Liver (tissue), 3 donors: ENCODE measurements around the gene ATG4B.

ENCODE experiments used
- TAF1 ChIP-seq: conservative IDR thresholded peaks from 2 replicates; pipeline ENCODE4 v1.6.1; 2016; ENCODE audit warnings: antibody characterized with exemption, mild to moderate bottlenecking
- TF ChIP-seq, protein P1 (sequence below): fragments of 150-350 bp; IDR thresholded peaks from 2 replicates; pipeline ENCODE4 v1.5.1; 2017; ENCODE audit warnings: improper control_type of control experiment, low read depth, low read length; ENCODE audit not compliant: missing input control
- TF ChIP-seq, protein P2 (sequence below): IDR thresholded peaks from 2 replicates; pipeline ENCODE4 v1.6.1; 2016; ENCODE audit warnings: antibody characterized with exemption
- TF ChIP-seq, protein P3 (sequence below): IDR thresholded peaks from 2 replicates; pipeline ENCODE4 v1.6.1; 2016; ENCODE audit warnings: antibody characterized with exemption, mild to moderate bottlenecking
- TF ChIP-seq, protein P4 (sequence below): IDR thresholded peaks from 2 replicates; pipeline ENCODE4 v1.6.1; 2016; ENCODE audit warnings: antibody characterized with exemption
- donor health status: healthy.
- donor health status: healthy.

- TF ChIP-seq, protein P1, sequence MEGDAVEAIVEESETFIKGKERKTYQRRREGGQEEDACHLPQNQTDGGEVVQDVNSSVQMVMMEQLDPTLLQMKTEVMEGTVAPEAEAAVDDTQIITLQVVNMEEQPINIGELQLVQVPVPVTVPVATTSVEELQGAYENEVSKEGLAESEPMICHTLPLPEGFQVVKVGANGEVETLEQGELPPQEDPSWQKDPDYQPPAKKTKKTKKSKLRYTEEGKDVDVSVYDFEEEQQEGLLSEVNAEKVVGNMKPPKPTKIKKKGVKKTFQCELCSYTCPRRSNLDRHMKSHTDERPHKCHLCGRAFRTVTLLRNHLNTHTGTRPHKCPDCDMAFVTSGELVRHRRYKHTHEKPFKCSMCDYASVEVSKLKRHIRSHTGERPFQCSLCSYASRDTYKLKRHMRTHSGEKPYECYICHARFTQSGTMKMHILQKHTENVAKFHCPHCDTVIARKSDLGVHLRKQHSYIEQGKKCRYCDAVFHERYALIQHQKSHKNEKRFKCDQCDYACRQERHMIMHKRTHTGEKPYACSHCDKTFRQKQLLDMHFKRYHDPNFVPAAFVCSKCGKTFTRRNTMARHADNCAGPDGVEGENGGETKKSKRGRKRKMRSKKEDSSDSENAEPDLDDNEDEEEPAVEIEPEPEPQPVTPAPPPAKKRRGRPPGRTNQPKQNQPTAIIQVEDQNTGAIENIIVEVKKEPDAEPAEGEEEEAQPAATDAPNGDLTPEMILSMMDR, result no peak
- TF ChIP-seq, protein P2, sequence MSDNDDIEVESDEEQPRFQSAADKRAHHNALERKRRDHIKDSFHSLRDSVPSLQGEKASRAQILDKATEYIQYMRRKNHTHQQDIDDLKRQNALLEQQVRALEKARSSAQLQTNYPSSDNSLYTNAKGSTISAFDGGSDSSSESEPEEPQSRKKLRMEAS, result no peak
- TF ChIP-seq, protein P3, sequence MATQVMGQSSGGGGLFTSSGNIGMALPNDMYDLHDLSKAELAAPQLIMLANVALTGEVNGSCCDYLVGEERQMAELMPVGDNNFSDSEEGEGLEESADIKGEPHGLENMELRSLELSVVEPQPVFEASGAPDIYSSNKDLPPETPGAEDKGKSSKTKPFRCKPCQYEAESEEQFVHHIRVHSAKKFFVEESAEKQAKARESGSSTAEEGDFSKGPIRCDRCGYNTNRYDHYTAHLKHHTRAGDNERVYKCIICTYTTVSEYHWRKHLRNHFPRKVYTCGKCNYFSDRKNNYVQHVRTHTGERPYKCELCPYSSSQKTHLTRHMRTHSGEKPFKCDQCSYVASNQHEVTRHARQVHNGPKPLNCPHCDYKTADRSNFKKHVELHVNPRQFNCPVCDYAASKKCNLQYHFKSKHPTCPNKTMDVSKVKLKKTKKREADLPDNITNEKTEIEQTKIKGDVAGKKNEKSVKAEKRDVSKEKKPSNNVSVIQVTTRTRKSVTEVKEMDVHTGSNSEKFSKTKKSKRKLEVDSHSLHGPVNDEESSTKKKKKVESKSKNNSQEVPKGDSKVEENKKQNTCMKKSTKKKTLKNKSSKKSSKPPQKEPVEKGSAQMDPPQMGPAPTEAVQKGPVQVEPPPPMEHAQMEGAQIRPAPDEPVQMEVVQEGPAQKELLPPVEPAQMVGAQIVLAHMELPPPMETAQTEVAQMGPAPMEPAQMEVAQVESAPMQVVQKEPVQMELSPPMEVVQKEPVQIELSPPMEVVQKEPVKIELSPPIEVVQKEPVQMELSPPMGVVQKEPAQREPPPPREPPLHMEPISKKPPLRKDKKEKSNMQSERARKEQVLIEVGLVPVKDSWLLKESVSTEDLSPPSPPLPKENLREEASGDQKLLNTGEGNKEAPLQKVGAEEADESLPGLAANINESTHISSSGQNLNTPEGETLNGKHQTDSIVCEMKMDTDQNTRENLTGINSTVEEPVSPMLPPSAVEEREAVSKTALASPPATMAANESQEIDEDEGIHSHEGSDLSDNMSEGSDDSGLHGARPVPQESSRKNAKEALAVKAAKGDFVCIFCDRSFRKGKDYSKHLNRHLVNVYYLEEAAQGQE, result no peak
- TF ChIP-seq, protein P4, sequence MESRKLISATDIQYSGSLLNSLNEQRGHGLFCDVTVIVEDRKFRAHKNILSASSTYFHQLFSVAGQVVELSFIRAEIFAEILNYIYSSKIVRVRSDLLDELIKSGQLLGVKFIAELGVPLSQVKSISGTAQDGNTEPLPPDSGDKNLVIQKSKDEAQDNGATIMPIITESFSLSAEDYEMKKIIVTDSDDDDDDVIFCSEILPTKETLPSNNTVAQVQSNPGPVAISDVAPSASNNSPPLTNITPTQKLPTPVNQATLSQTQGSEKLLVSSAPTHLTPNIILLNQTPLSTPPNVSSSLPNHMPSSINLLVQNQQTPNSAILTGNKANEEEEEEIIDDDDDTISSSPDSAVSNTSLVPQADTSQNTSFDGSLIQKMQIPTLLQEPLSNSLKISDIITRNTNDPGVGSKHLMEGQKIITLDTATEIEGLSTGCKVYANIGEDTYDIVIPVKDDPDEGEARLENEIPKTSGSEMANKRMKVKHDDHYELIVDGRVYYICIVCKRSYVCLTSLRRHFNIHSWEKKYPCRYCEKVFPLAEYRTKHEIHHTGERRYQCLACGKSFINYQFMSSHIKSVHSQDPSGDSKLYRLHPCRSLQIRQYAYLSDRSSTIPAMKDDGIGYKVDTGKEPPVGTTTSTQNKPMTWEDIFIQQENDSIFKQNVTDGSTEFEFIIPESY, result no peak
- TF ChIP-seq TAF1, result no peak
These were observed 34.2 kb downstream of the ATG4B start for GRCh38 chr2:241671457-241672240.
